Activated CD8-positive, alpha-beta T cell treated with anti-CD3 and anti-CD28 coated beads for 36 hours (primary cell): ENCODE measurements around the gene GRHL1. TPM values are rescaled to one million over a fixed set of nuclear protein-coding genes. Genes with fewer than 3 reads are reported as not detected.

Source experiments
- ATAC-seq: fragments of 200-7000 bp; cut with Tn5 transposase; one replicate; pipeline ENCODE4 v1.10.0; 2021; ENCODE audit warnings: mild to moderate bottlenecking, moderate library complexity
- CTCF ChIA-PET: fragments of 350-600 bp; sonication (Branson Sonifier 250); formaldehyde crosslinking; loops from one replicate; lab custom pipeline; 2021; ENCODE audit warnings: antibody characterized with exemption; lab: Charles Lee
- POLR2A ChIA-PET: fragments of 350-600 bp; sonication (Branson Sonifier 250); formaldehyde crosslinking; loops from one replicate; lab custom pipeline; 2021; ENCODE audit warnings: antibody characterized with exemption; lab: Charles Lee
- DNase-seq: peaks from one replicate; pipeline ENCODE4 v3.0.0-alpha.2; 2020
- H3K27ac Mint-ChIP-seq: one replicate; pipeline ENCODE4 v1.8.0; 2021; ENCODE audit warnings: mild to moderate bottlenecking, mixed read lengths
- H3K27me3 Mint-ChIP-seq: one replicate; pipeline ENCODE4 v1.8.0; 2021; ENCODE audit warnings: mixed read lengths
- H3K36me3 Mint-ChIP-seq: one replicate; pipeline ENCODE4 v1.8.0; 2021; ENCODE audit warnings: low read depth, mixed read lengths
- H3K4me1 Mint-ChIP-seq: one replicate; pipeline ENCODE4 v1.8.0; 2021; ENCODE audit warnings: low read depth, mixed read lengths
- H3K4me3 Mint-ChIP-seq: one replicate; pipeline ENCODE4 v1.8.0; 2021; ENCODE audit warnings: mild to moderate bottlenecking, moderate library complexity, mixed read lengths
- H3K9me3 Mint-ChIP-seq: one replicate; pipeline ENCODE4 v1.8.0; 2021; ENCODE audit warnings: mixed read lengths
- CTCF ChIP-seq: fragments of 200-600 bp; IDR thresholded peaks from one replicate; pipeline ENCODE4 v1.8.0; 2022; ENCODE audit warnings: antibody characterized with exemption, mild to moderate bottlenecking
- intact Hi-C: fragments of 100-400 bp; cut with micrococcal nuclease; formaldehyde crosslinking; loops from one replicate; pipeline ENCODE4 v1.10.0; 2022
- total RNA-seq, 2 experiments: library from RNA; stranded (reverse); gene quantifications; one replicate each; pipeline ENCODE4 v1.2.3, GENCODE V29; 2021

The GRHL1 gene
- total RNA-seq, 2 experiments from 2014 or later, result 0.20 to 0.25 TPM

- CTCF ChIA-PET, result interaction anchor here (0.6 to 1.6 kb wide), 4 partner anchors 10 to 135 kb away, joined by 3 to 5 read pairs (median 4); no protein-coding TSS in a partner anchor
- intact Hi-C loops, result no loop called here
- ATAC-seq, result no peak
- H3K4me3 Mint-ChIP-seq, result no peak overlapping the region
- POLR2A ChIA-PET, result no interaction called here
- peaks cover 44% of the 10 kb centered on the region for H3K27me3 Mint-ChIP-seq
- TF ChIP-seq CTCF, result no peak
- H3K9me3 Mint-ChIP-seq, result no peaks in the 10 kb centered on the region
- peaks cover 2% of the 10 kb centered on the region for H3K4me1 Mint-ChIP-seq
- no peak overlapping the region for H3K27ac Mint-ChIP-seq
- H3K36me3 Mint-ChIP-seq, result no peaks in the 10 kb centered on the region
- no peak for DNase-seq
These were observed 2.8 kb upstream of the GRHL1 start for GRCh38 chr2:9948721-9949120.

- intact Hi-C loops, result no loop called here
- Mint-ChIP-seq H3K27ac (no peak overlapping the region), H3K9me3 (no peaks in the 10 kb centered on the region), H3K4me1 (peaks cover 2% of the 10 kb centered on the region), H3K4me3 (peak overlapping the region; percentile 65), H3K36me3 (no peaks in the 10 kb centered on the region), H3K27me3 (peaks cover 47% of the 10 kb centered on the region)
- ATAC-seq, result no peak
- ChIA-PET POLR2A (no interaction called here), CTCF (interaction anchor here (0.9 to 1.6 kb wide), 3 partner anchors 35 to 135 kb away, joined by 3 to 5 read pairs (median 4); no protein-coding TSS in a partner anchor)
- TF ChIP-seq CTCF, result no peak
- DNase-seq, result no peak
These were observed 2.1 kb upstream of the GRHL1 start for GRCh38 chr2:9949239-9949991.

GRCh38 chr2:9949992-9950520, 1.4 kb upstream of the GRHL1 start:
- H3K27me3 Mint-ChIP-seq, result peaks cover 49% of the 10 kb centered on the region
- no peak for TF ChIP-seq CTCF
- DNase-seq, result no peak
- no peaks in the 10 kb centered on the region for H3K36me3 Mint-ChIP-seq
- peaks cover 2% of the 10 kb centered on the region for H3K4me1 Mint-ChIP-seq
- POLR2A ChIA-PET, result no interaction called here
- H3K4me3 Mint-ChIP-seq, result peak overlapping the region; percentile 65
- H3K27ac Mint-ChIP-seq, result no peak overlapping the region
- ATAC-seq, result no peak
- intact Hi-C loops, result no loop called here
- CTCF ChIA-PET, result interaction anchor here (0.9 to 1.4 kb wide), 2 partner anchors 34 to 136 kb away, joined by 3 to 4 read pairs; no protein-coding TSS in a partner anchor
- H3K9me3 Mint-ChIP-seq, result no peaks in the 10 kb centered on the region

GRCh38 chr2:9950521-9951271, 797 bp upstream of the GRHL1 start:
- no peak for TF ChIP-seq CTCF
- H3K4me3 Mint-ChIP-seq, result peak overlapping the region; percentile 65
- H3K27ac Mint-ChIP-seq, result no peak overlapping the region
- H3K27me3 Mint-ChIP-seq, result peaks cover 47% of the 10 kb centered on the region
- intact Hi-C loops, result no loop called here
- peak; percentile 48 for ATAC-seq
- H3K9me3 Mint-ChIP-seq, result no peaks in the 10 kb centered on the region
- DNase-seq, result peak; percentile 52
- ChIA-PET CTCF (interaction anchor here (0.9 to 1.4 kb wide), 2 partner anchors 34 to 137 kb away, joined by 3 to 4 read pairs; no protein-coding TSS in a partner anchor), POLR2A (no interaction called here)
- no peaks in the 10 kb centered on the region for H3K36me3 Mint-ChIP-seq
- H3K4me1 Mint-ChIP-seq, result peaks cover 2% of the 10 kb centered on the region

- Mint-ChIP-seq H3K27ac (no peak overlapping the region), H3K4me3 (peak overlapping the region; percentile 65), H3K27me3 (peaks cover 45% of the 10 kb centered on the region), H3K4me1 (peaks cover 2% of the 10 kb centered on the region), H3K9me3 (no peaks in the 10 kb centered on the region), H3K36me3 (no peaks in the 10 kb centered on the region)
- TF ChIP-seq CTCF, result no peak
- intact Hi-C loops, result no loop called here
- ATAC-seq (no peak), DNase-seq (no peak)
- CTCF ChIA-PET, result no interaction called here
- POLR2A ChIA-PET, result no interaction called here
These were observed 296 bp upstream of the GRHL1 start for GRCh38 chr2:9951272-9951521.
